OCI-LY1 (cell line): ENCODE measurements around the gene ZDHHC20.

Experiments used
- H2AFZ ChIP-seq: fragments of 200-600 bp; sonication (generic), shearing (Covaris generic); 2 replicates; pipeline ENCODE4 v1.6.0; 2014; ENCODE audit warnings: antibody characterized with exemption, mild to moderate bottlenecking, low read length
- H3F3A ChIP-seq: fragments of 200-600 bp; sonication (generic), shearing (Covaris generic); 2 replicates; pipeline ENCODE4 v1.6.0; 2014; ENCODE audit warnings: mild to moderate bottlenecking, antibody characterized with exemption, low read length, moderate library complexity; ENCODE audit not compliant: insufficient read depth
- H3K27ac ChIP-seq: fragments of 200-600 bp; sonication (generic); 2 replicates; pipeline ENCODE4 v1.5.1; 2014; ENCODE audit warnings: low read length, mixed run types, mild to moderate bottlenecking, low read depth; ENCODE audit not compliant: poor library complexity, severe bottlenecking
- H3K27me3 ChIP-seq: fragments of 200-600 bp; sonication (generic); 2 replicates; pipeline ENCODE4 v1.6.0; 2014; ENCODE audit warnings: antibody characterized with exemption, mild to moderate bottlenecking, low read length, moderate library complexity; ENCODE audit not compliant: insufficient read depth
- H3K36me3 ChIP-seq: fragments of 200-600 bp; sonication (generic); 2 replicates; pipeline ENCODE4 v1.6.1; 2014; ENCODE audit warnings: mild to moderate bottlenecking, antibody characterized with exemption, low read length, moderate library complexity, mixed read lengths; ENCODE audit not compliant: insufficient read depth
- H3K4me1 ChIP-seq: fragments of 200-600 bp; sonication (generic); 2 replicates; pipeline ENCODE4 v1.5.1; 2014; ENCODE audit warnings: mild to moderate bottlenecking, low read length, moderate library complexity; ENCODE audit not compliant: insufficient read depth, severe bottlenecking
- H3K4me2 ChIP-seq: fragments of 200-600 bp; sonication (generic), shearing (Covaris generic); 2 replicates; pipeline ENCODE4 v1.6.1; 2014; ENCODE audit warnings: low read length
- H3K4me3 ChIP-seq: fragments of 200-600 bp; sonication (generic); 2 replicates; pipeline ENCODE4 v1.5.1; 2014; ENCODE audit warnings: low read length, low read depth, mild to moderate bottlenecking, mixed read lengths; ENCODE audit not compliant: poor library complexity, severe bottlenecking
- H3K79me2 ChIP-seq: fragments of 200-600 bp; shearing (Covaris generic); 2 replicates; pipeline ENCODE4 v1.6.1; 2016; ENCODE audit warnings: mixed run types, low read length, mixed read lengths; ENCODE audit not compliant: insufficient read depth
- H3K9ac ChIP-seq: fragments of 200-600 bp; sonication (generic), shearing (Covaris generic); 2 replicates; pipeline ENCODE4 v1.6.1; 2014; ENCODE audit warnings: mild to moderate bottlenecking, low read length, mixed read lengths
- H3K9me2 ChIP-seq: fragments of 200-600 bp; sonication (generic), shearing (Covaris generic); 2 replicates; pipeline ENCODE4 v1.6.1; 2014; ENCODE audit warnings: low read depth, mild to moderate bottlenecking, low read length, mixed read lengths
- H3K9me3 ChIP-seq: fragments of 200-600 bp; shearing (Covaris generic); 2 replicates; pipeline ENCODE4 v1.6.1; 2014; ENCODE audit warnings: low read length, mixed read lengths
- H4K20me1 ChIP-seq: fragments of 200-600 bp; sonication (generic), shearing (Covaris generic); 2 replicates; pipeline ENCODE4 v1.6.0; 2016; ENCODE audit warnings: mild to moderate bottlenecking, low read length; ENCODE audit not compliant: insufficient read depth
- EZH2 ChIP-seq: fragments of 200-600 bp; sonication (generic), shearing (Covaris generic); IDR thresholded peaks from 2 replicates; pipeline ENCODE4 v1.8.0; 2017; ENCODE audit warnings: borderline replicate concordance, mixed run types, mild to moderate bottlenecking, antibody characterized with exemption, low read length, moderate library complexity, mixed read lengths
- TF ChIP-seq, protein P1 (sequence below): fragments of 200-600 bp; sonication (generic), shearing (Covaris generic); IDR thresholded peaks from 2 replicates; pipeline ENCODE4 v1.5.1; 2017; ENCODE audit warnings: mild to moderate bottlenecking, antibody characterized with exemption, low read length, moderate library complexity, mixed read lengths

Gene ZDHHC20

DNA sequence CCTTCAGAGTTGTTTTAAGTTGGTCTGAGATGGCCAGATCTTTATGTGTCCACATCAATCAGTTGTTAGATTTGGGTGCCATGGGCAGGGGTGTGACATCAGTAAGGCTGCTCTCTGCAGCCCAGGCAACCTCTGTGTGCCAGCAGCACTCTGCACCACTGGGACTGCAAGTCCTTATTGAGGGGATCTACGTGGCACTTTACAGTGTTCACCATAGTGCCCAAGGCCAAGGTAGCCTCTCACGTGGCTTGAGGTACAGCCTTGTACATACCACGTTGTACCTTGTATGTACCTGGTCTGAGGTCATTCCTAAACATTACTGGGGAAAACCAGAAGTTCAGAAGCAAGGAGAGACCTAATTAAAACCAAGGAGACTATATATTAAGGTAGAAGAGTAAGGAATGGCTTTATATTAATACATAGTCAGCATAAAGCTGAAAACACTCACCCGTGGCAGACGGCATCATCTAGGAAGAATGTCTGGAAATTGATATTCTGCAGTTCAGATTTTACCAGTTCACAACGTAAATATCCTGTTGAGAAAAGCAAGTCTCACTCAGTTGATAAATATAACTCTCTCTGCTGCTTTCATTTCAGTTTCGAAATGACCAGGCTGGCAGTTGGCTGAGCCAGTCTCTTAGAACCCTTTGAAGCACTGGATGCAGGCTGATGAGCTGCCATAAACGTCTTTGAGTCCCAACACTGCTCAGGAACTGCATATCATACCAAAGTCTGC lies 128.8 kb downstream of the ZDHHC20 start:
- Histone ChIP-seq H3K79me2 (no peaks in the 10 kb centered on the region), H3F3A (no peaks in the 10 kb centered on the region), H3K4me1 (peaks cover 8% of the 10 kb centered on the region), H3K4me2 (no peak overlapping the region), H3K9ac (no peak overlapping the region), H4K20me1 (no peaks in the 10 kb centered on the region), H3K36me3 (no peaks in the 10 kb centered on the region), H3K4me3 (no peak overlapping the region), H3K27ac (no peak overlapping the region), H2AFZ (no peak overlapping the region), H3K9me3 (no peaks in the 10 kb centered on the region), H3K9me2 (no peaks in the 10 kb centered on the region), H3K27me3 (no peaks in the 10 kb centered on the region)
- TF ChIP-seq EZH2, result no peak
- TF ChIP-seq, protein P1, sequence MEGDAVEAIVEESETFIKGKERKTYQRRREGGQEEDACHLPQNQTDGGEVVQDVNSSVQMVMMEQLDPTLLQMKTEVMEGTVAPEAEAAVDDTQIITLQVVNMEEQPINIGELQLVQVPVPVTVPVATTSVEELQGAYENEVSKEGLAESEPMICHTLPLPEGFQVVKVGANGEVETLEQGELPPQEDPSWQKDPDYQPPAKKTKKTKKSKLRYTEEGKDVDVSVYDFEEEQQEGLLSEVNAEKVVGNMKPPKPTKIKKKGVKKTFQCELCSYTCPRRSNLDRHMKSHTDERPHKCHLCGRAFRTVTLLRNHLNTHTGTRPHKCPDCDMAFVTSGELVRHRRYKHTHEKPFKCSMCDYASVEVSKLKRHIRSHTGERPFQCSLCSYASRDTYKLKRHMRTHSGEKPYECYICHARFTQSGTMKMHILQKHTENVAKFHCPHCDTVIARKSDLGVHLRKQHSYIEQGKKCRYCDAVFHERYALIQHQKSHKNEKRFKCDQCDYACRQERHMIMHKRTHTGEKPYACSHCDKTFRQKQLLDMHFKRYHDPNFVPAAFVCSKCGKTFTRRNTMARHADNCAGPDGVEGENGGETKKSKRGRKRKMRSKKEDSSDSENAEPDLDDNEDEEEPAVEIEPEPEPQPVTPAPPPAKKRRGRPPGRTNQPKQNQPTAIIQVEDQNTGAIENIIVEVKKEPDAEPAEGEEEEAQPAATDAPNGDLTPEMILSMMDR, result no peak

DNA sequence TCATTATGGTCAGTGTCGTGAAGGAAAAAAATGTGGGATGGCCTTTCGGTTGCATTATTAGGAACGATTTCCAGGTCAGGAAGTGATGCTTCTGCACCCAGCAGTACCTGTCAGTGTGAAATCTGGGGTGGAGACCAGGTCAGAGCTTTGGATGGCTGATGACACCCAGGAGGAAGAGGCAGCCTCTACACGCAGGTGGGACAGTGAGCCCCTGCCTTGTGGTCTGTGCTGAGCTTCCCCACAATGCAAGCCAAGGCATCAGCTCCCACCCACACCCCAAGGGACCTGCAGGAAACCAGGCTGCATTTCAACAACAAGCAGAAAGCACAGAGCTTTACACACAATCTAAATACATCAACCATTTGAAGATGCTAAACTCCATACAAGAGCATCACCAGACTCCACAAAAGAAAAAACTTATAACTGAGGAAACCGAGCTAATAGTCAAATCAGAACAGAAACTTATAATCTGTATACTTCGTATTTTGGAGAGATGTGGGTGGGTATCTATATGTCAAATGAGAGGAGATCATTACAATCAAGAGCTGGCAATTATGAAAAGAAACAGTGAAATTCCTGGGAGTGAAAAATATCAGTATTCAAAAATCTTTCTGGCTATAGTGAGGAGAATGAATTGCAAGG lies 130.1 kb downstream of the ZDHHC20 start:
- no peaks in the 10 kb centered on the region for H3K79me2 ChIP-seq
- no peaks in the 10 kb centered on the region for H3F3A ChIP-seq
- H3K27me3 ChIP-seq, result no peaks in the 10 kb centered on the region
- H3K9me3 ChIP-seq, result no peaks in the 10 kb centered on the region
- no peaks in the 10 kb centered on the region for H4K20me1 ChIP-seq
- H3K36me3 ChIP-seq, result no peaks in the 10 kb centered on the region
- H3K4me2 ChIP-seq, result no peak overlapping the region
- TF ChIP-seq, protein P1, result no peak
- TF ChIP-seq EZH2, result no peak
- H3K9me2 ChIP-seq, result no peaks in the 10 kb centered on the region
- H3K27ac ChIP-seq, result no peak overlapping the region
- H3K4me3 ChIP-seq, result no peak overlapping the region
- H2AFZ ChIP-seq, result no peak overlapping the region
- peaks cover 8% of the 10 kb centered on the region for H3K4me1 ChIP-seq
- no peak overlapping the region for H3K9ac ChIP-seq

DNA sequence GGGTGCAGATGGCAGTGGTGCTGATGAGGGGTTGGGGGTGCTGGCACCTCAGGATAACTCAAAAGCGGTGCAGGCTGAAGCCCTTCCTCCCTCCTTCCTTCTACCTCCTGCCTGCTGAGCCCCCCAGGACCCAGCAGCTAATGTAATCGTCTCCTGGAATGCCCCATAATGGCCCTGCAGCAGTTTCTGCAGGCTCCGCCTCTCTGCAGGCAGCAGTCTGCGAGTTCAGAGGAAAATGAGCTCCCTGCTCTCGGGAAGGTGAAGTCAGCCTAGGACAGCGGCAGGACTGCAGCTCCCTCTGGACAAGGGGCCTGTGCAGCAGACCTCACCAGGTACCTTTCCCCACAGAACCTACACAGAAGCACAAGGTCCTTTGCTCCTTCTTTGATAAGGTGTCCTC lies 130.9 kb downstream of the ZDHHC20 start:
- H3K79me2 ChIP-seq, result no peaks in the 10 kb centered on the region
- TF ChIP-seq, protein P1, result no peak
- no peak for TF ChIP-seq EZH2
- H3K4me2 ChIP-seq, result no peak overlapping the region
- H3K9ac ChIP-seq, result no peak overlapping the region
- peaks cover 8% of the 10 kb centered on the region for H3K4me1 ChIP-seq
- H3K27me3 ChIP-seq, result no peaks in the 10 kb centered on the region
- no peaks in the 10 kb centered on the region for H3F3A ChIP-seq
- H2AFZ ChIP-seq, result no peak overlapping the region
- H3K36me3 ChIP-seq, result no peaks in the 10 kb centered on the region
- H3K4me3 ChIP-seq, result no peak overlapping the region
- H4K20me1 ChIP-seq, result no peaks in the 10 kb centered on the region
- H3K27ac ChIP-seq, result no peak overlapping the region
- no peaks in the 10 kb centered on the region for H3K9me2 ChIP-seq
- H3K9me3 ChIP-seq, result no peaks in the 10 kb centered on the region
